KG1 (cell line): Measurements from ENCODE around the gene DYNC2LI1.

Experiments used
- DNase-seq: peaks from one replicate; lab custom pipeline; 2025; lab: John Stamatoyannopoulos, UW

The DYNC2LI1 gene

GRCh38 chr2:43818761-43819160, 44.9 kb downstream of the DYNC2LI1 start:
- no peak for DNase-seq

GRCh38 chr2:43819491-43820163, 45.8 kb downstream of the DYNC2LI1 start:
- no peak for DNase-seq

- DNase-seq = no peak
Observed at GRCh38 chr2:43822839-43823238, 49.0 kb downstream of the DYNC2LI1 start.

GRCh38 chr2:43823751-43824150, 49.9 kb downstream of the DYNC2LI1 start:
- DNase-seq = no peak

GRCh38 chr2:43824512-43824911, 50.7 kb downstream of the DYNC2LI1 start:
- DNase-seq = no peak

GRCh38 chr2:43824951-43825493, 51.2 kb downstream of the DYNC2LI1 start:
- DNase-seq = no peak

GRCh38 chr2:43825841-43826240, 52.0 kb downstream of the DYNC2LI1 start:
- DNase-seq = no peak

GRCh38 chr2:43826305-43827250, 52.7 kb downstream of the DYNC2LI1 start:
- DNase-seq = no peak

GRCh38 chr2:43831543-43832294, 57.9 kb downstream of the DYNC2LI1 start:
- no peak for DNase-seq

GRCh38 chr2:43832457-43832856, 58.6 kb downstream of the DYNC2LI1 start:
- no peak for DNase-seq

- no peak for DNase-seq
Observed at GRCh38 chr2:43837033-43837432, 63.2 kb downstream of the DYNC2LI1 start.

- no peak for DNase-seq
Observed at GRCh38 chr2:43837831-43838559, 64.2 kb downstream of the DYNC2LI1 start.

- DNase-seq = no peak
Observed at GRCh38 chr2:43838560-43839267, 64.9 kb downstream of the DYNC2LI1 start, which contains the start of the genes ABCG5 and ABCG8. TSS of gene ABCG5 (minus strand) at chr2:43838839. CDS start at chr2:43838679, 160 bp downstream. TSS of gene ABCG8 (plus strand) at chr2:43838971. CDS start at chr2:43839054, 83 bp downstream.

- no peak for DNase-seq
Observed at GRCh38 chr2:43839776-43840564, 66.1 kb downstream of the DYNC2LI1 start.

- DNase-seq = no peak
Observed at GRCh38 chr2:43840965-43841364, 67.1 kb downstream of the DYNC2LI1 start.

- no peak for DNase-seq
Observed at GRCh38 chr2:43841949-43842865, 68.4 kb downstream of the DYNC2LI1 start.

GRCh38 chr2:43842866-43843226, 69.0 kb downstream of the DYNC2LI1 start:
- DNase-seq = no peak

GRCh38 chr2:43845181-43845580, 71.3 kb downstream of the DYNC2LI1 start:
- no peak for DNase-seq
